ENCODE measurements around the gene CDKN2A.

The CDKN2A gene

GRCh38 chr9:21994556-21995005, 389 bp upstream of the CDKN2A start, which contains the start of gene CDKN2B-AS1:
Gene CDKN2B-AS1, plus strand, starts transcription at chr9:21994791.
- Histone ChIP-seq H4K20me1 (ENCODE audit: control insufficient read depth, insufficient read depth, low read depth, low read length) (no peaks in the 10 kb centered on the region), H3K4me2 (ENCODE audit: low read length) (no peak within 1 kb of the TSS), H3F3A (ENCODE audit: control insufficient read depth, insufficient read depth) (no peaks in the 10 kb centered on the region), H3K79me2 (ENCODE audit: control insufficient read depth, low read length) (no peaks in the 10 kb centered on the region), H3K36me3 (ENCODE audit: control insufficient read depth, low read length) (no peaks in the 10 kb centered on the region), H3K27me3 (ENCODE audit: control insufficient read depth, low read length) (no peaks in the 10 kb centered on the region), H3K9me2 (replicated peaks; ENCODE audit: control insufficient read depth, low read length) (no peaks in the 10 kb centered on the region), H3K4me1 (ENCODE audit: control insufficient read depth, low read length) (no peaks in the 10 kb centered on the region), H3K4me3 (ENCODE audit: low read length) (no peak within 1 kb of the TSS), H3K27ac (ENCODE audit: low read depth, low read length) (no peak within 1 kb of the TSS), H3K9me3 (ENCODE audit: control insufficient read depth, insufficient read depth, low read length) (no peaks in the 10 kb centered on the region)
- TF ChIP-seq CTCF (IDR thresholded peaks at IDR 0.05; ENCODE audit: low read depth, low read length, poor library complexity, severe bottlenecking) (no peak), EZH2phosphoT487 (IDR thresholded peaks at IDR 0.05; ENCODE audit: borderline replicate concordance, low read length) (no peak)

GRCh38 chr9:21993007-21993406, 1.2 kb downstream of the CDKN2A start:
- H3K4me2 ChIP-seq (ENCODE audit: low read length), result no peak overlapping the region
- H3K4me3 ChIP-seq (ENCODE audit: low read length), result no peak overlapping the region
- no peaks in the 10 kb centered on the region for H4K20me1 ChIP-seq (ENCODE audit: control insufficient read depth, insufficient read depth, low read depth, low read length)
- H3K9me3 ChIP-seq (ENCODE audit: control insufficient read depth, insufficient read depth, low read length), result no peaks in the 10 kb centered on the region
- H3K79me2 ChIP-seq (ENCODE audit: control insufficient read depth, low read length), result no peaks in the 10 kb centered on the region
- H3F3A ChIP-seq (ENCODE audit: control insufficient read depth, insufficient read depth), result no peaks in the 10 kb centered on the region
- no peaks in the 10 kb centered on the region for H3K9me2 ChIP-seq (replicated peaks; ENCODE audit: control insufficient read depth, low read length)
- TF ChIP-seq CTCF (IDR thresholded peaks at IDR 0.05; ENCODE audit: low read depth, low read length, poor library complexity, severe bottlenecking), result no peak
- TF ChIP-seq EZH2phosphoT487 (IDR thresholded peaks at IDR 0.05; ENCODE audit: borderline replicate concordance, low read length), result no peak
- no peaks in the 10 kb centered on the region for H3K36me3 ChIP-seq (ENCODE audit: control insufficient read depth, low read length)
- no peaks in the 10 kb centered on the region for H3K4me1 ChIP-seq (ENCODE audit: control insufficient read depth, low read length)
- no peak overlapping the region for H3K27ac ChIP-seq (ENCODE audit: low read depth, low read length)
- H3K27me3 ChIP-seq (ENCODE audit: control insufficient read depth, low read length), result no peaks in the 10 kb centered on the region

- Histone ChIP-seq H3K27me3 (ENCODE audit: control insufficient read depth, low read length) (no peaks in the 10 kb centered on the region), H3K79me2 (ENCODE audit: control insufficient read depth, low read length) (no peaks in the 10 kb centered on the region), H3F3A (ENCODE audit: control insufficient read depth, insufficient read depth) (no peaks in the 10 kb centered on the region), H3K4me2 (ENCODE audit: low read length) (no peak overlapping the region), H3K4me1 (ENCODE audit: control insufficient read depth, low read length) (no peaks in the 10 kb centered on the region), H3K36me3 (ENCODE audit: control insufficient read depth, low read length) (no peaks in the 10 kb centered on the region), H4K20me1 (ENCODE audit: control insufficient read depth, insufficient read depth, low read depth, low read length) (no peaks in the 10 kb centered on the region), H3K27ac (ENCODE audit: low read depth, low read length) (no peak overlapping the region), H3K9me3 (ENCODE audit: control insufficient read depth, insufficient read depth, low read length) (no peaks in the 10 kb centered on the region), H3K9me2 (replicated peaks; ENCODE audit: control insufficient read depth, low read length) (no peaks in the 10 kb centered on the region), H3K4me3 (ENCODE audit: low read length) (no peak overlapping the region)
- no peak for TF ChIP-seq CTCF (IDR thresholded peaks at IDR 0.05; ENCODE audit: low read depth, low read length, poor library complexity, severe bottlenecking)
- TF ChIP-seq EZH2phosphoT487 (IDR thresholded peaks at IDR 0.05; ENCODE audit: borderline replicate concordance, low read length), result no peak
These were observed 2.9 kb downstream of the CDKN2A start for GRCh38 chr9:21991072-21991959.

All from DOHH2 (cell line).